Mesenchymal stem cell (in vitro differentiated cells and primary cell): ENCODE results near the gene LGR5.

Source experiments
- DNase-seq: peaks from one replicate; pipeline ENCODE4 v3.0.0-alpha.2; 2013
- H2AFZ ChIP-seq: one replicate; pipeline ENCODE4 v1.6.1; 2013; ENCODE audit warnings: low read depth, mild to moderate bottlenecking, control low read depth, inconsistent platforms, low read length, moderate library complexity
- H2AK5ac ChIP-seq: 2 replicates; pipeline ENCODE4 v1.6.1; 2013; ENCODE audit warnings: low read length, moderate library complexity, mild to moderate bottlenecking, inconsistent platforms; ENCODE audit not compliant: severe bottlenecking
- H2BK120ac ChIP-seq: one replicate; pipeline ENCODE4 v1.6.1; 2013; ENCODE audit warnings: low read depth, mild to moderate bottlenecking, inconsistent platforms, low read length, moderate library complexity
- H2BK12ac ChIP-seq, 2 experiments: one replicate each; pipeline ENCODE4 v1.6.1; 2013; ENCODE audit warnings: inconsistent platforms in 2 of 2, low read length in 2 of 2, mild to moderate bottlenecking in 2 of 2, moderate library complexity in 2 of 2, control low read depth in 1 of 2
- H2BK15ac ChIP-seq: one replicate; pipeline ENCODE4 v1.6.1; 2013; ENCODE audit warnings: mild to moderate bottlenecking, low read depth, inconsistent platforms; ENCODE audit not compliant: poor library complexity, severe bottlenecking
- H2BK5ac ChIP-seq: 2 replicates; pipeline ENCODE4 v1.6.1; 2013; ENCODE audit warnings: low read depth, mild to moderate bottlenecking, low read length, control low read depth, inconsistent platforms; ENCODE audit not compliant: poor library complexity, severe bottlenecking
- H3K14ac ChIP-seq, 2 experiments: one replicate each; pipeline ENCODE4 v1.6.1; 2013; ENCODE audit warnings: inconsistent platforms in 2 of 2, low read length in 2 of 2, control low read depth in 1 of 2, mild to moderate bottlenecking in 1 of 2, moderate library complexity in 1 of 2
- H3K18ac ChIP-seq, 2 experiments: one replicate each; pipeline ENCODE4 v1.6.1; 2013; ENCODE audit warnings: inconsistent platforms in 2 of 2, low read length in 2 of 2, control low read depth in 1 of 2, low read depth in 1 of 2, mild to moderate bottlenecking in 1 of 2
- H3K23ac ChIP-seq, 2 experiments: one replicate each; pipeline ENCODE4 v1.6.1; 2013; ENCODE audit warnings: inconsistent platforms in 2 of 2, low read length in 2 of 2, mild to moderate bottlenecking in 2 of 2, moderate library complexity in 2 of 2, control low read depth in 1 of 2
- H3K27ac ChIP-seq: 2 replicates; pipeline ENCODE4 v1.5.1; 2013; ENCODE audit warnings: mild to moderate bottlenecking, moderate library complexity, low read length, control low read depth, inconsistent platforms; ENCODE audit not compliant: poor library complexity, severe bottlenecking
- H3K27me3 ChIP-seq, 2 experiments: 2 replicates each; pipeline versions ENCODE4 v1.6.1 to v1.7.0; 2013; ENCODE audit warnings: low read length in 2 of 2, mild to moderate bottlenecking in 2 of 2, moderate library complexity in 2 of 2, control low read depth in 1 of 2, inconsistent platforms in 1 of 2; ENCODE audit not compliant: control insufficient read depth in 1 of 2, insufficient read depth in 1 of 2
- H3K36me3 ChIP-seq, 2 experiments: 2 replicates each; pipeline versions ENCODE4 v1.6.1 to v1.7.0; 2013; ENCODE audit warnings: low read length in 2 of 2, control low read depth in 1 of 2, inconsistent platforms in 1 of 2, low read depth in 1 of 2, mild to moderate bottlenecking in 1 of 2; ENCODE audit not compliant: insufficient read depth in 2 of 2, control insufficient read depth in 1 of 2
- H3K4ac ChIP-seq, 2 experiments: one replicate each; pipeline ENCODE4 v1.6.1; 2013; ENCODE audit warnings: inconsistent platforms in 2 of 2, low read length in 2 of 2, mild to moderate bottlenecking in 2 of 2, moderate library complexity in 2 of 2, control low read depth in 1 of 2, low read depth in 1 of 2
- H3K4me1 ChIP-seq: 2 replicates; pipeline ENCODE4 v1.6.1; 2013; ENCODE audit warnings: low read depth, low read length, control low read depth; ENCODE audit not compliant: control insufficient read depth, insufficient read depth
- H3K4me2 ChIP-seq: 2 replicates; pipeline ENCODE4 v1.6.1; 2013; ENCODE audit warnings: low read length, mild to moderate bottlenecking, inconsistent platforms; ENCODE audit not compliant: poor library complexity, severe bottlenecking
- H3K4me3 ChIP-seq, 2 experiments: 2 replicates each; pipeline versions ENCODE4 v1.5.1 to v1.7.0; 2013; ENCODE audit warnings: low read length in 2 of 2, mild to moderate bottlenecking in 2 of 2, control low read depth in 1 of 2, low read depth in 1 of 2; ENCODE audit not compliant: insufficient read depth in 1 of 2
- H3K79me1 ChIP-seq: replicated peaks from 2 replicates; pipeline ENCODE4 v1.6.1; 2013; ENCODE audit warnings: mild to moderate bottlenecking, control low read depth, low read length, inconsistent platforms; ENCODE audit not compliant: poor library complexity, severe bottlenecking
- H3K9ac ChIP-seq: 2 replicates; pipeline ENCODE4 v1.7.0; 2013; ENCODE audit warnings: mild to moderate bottlenecking, low read length, moderate library complexity
- H3K9me3 ChIP-seq: 2 replicates; pipeline ENCODE4 v1.7.0; 2013; ENCODE audit warnings: mild to moderate bottlenecking, low read length; ENCODE audit not compliant: control insufficient read depth
- H4K8ac ChIP-seq: one replicate; pipeline ENCODE4 v1.6.1; 2013; ENCODE audit warnings: inconsistent platforms, mild to moderate bottlenecking, low read length, moderate library complexity
- H4K91ac ChIP-seq: one replicate; pipeline ENCODE4 v1.6.1; 2013; ENCODE audit warnings: mild to moderate bottlenecking, low read length, inconsistent platforms
- WGBS: methylation state at CpG from one replicate; pipeline ENCODE4 v1.1.7; 2013; ENCODE audit warnings: mixed read lengths; 5-methylcytosine and 5-hydroxymethylcytosine counted together

Gene LGR5

GRCh38 chr12:71441836-71442566, 2.4 kb downstream of the LGR5 start:
- Histone ChIP-seq H3K27me3 (peaks cover 13 to 68% of the 10 kb centered on the region in 2 experiments), H3K9ac (no peak overlapping the region), H4K8ac (no peak overlapping the region), H3K14ac (no peak overlapping the region), H3K9me3 (peaks cover 3% of the 10 kb centered on the region), H3K36me3 (no peaks in the 10 kb centered on the region), H3K4ac (no peak overlapping the region), H3K27ac (no peak overlapping the region), H3K4me3 (no peak overlapping the region), H2BK15ac (no peak overlapping the region), H2AFZ (no peak overlapping the region), H2BK120ac (no peak overlapping the region), H2AK5ac (no peak overlapping the region), H3K23ac (no peak overlapping the region), H3K4me2 (no peak overlapping the region), H4K91ac (no peak overlapping the region), H3K4me1 (peaks cover 19% of the 10 kb centered on the region), H3K79me1 (no peaks in the 10 kb centered on the region), H2BK12ac (no peak overlapping the region), H3K18ac (no peak overlapping the region), H2BK5ac (no peak overlapping the region)
- no peak for DNase-seq
- WGBS = 95% methylated on average over 4 of the region's 4 CpGs

- WGBS = no CpG with 5 or more reads among the region's 1 CpG
- H2BK12ac ChIP-seq = no peak overlapping the region
Measured at GRCh38 chr12:71442567-71442931, 3.0 kb downstream of the LGR5 start.

GRCh38 chr12:71445071-71445470, 5.5 kb downstream of the LGR5 start:
- H2AFZ ChIP-seq = no peak overlapping the region
- no peak overlapping the region for H2BK15ac ChIP-seq
- H2BK12ac ChIP-seq = no peak overlapping the region
- H3K14ac ChIP-seq = no peak overlapping the region
- no peak overlapping the region for H3K27ac ChIP-seq
- peaks cover 15% of the 10 kb centered on the region for H3K4me1 ChIP-seq
- H3K4ac ChIP-seq = no peak overlapping the region
- H3K79me1 ChIP-seq = no peaks in the 10 kb centered on the region
- peaks cover 13 to 42% of the 10 kb centered on the region in 2 experiments for H3K27me3 ChIP-seq
- no peak overlapping the region for H4K91ac ChIP-seq
- H3K36me3 ChIP-seq = no peaks in the 10 kb centered on the region
- no peak overlapping the region for H2BK5ac ChIP-seq
- no peak overlapping the region for H3K4me3 ChIP-seq
- no peak for DNase-seq
- no peak overlapping the region for H3K9ac ChIP-seq
- H3K18ac ChIP-seq = no peak overlapping the region
- no peak overlapping the region for H2AK5ac ChIP-seq
- H3K9me3 ChIP-seq = no peaks in the 10 kb centered on the region
- no CpG with 5 or more reads among the region's 1 CpG for WGBS
- H4K8ac ChIP-seq = no peak overlapping the region
- H2BK120ac ChIP-seq = no peak overlapping the region
- H3K23ac ChIP-seq = no peak overlapping the region
- no peak overlapping the region for H3K4me2 ChIP-seq

More at GRCh38 chr12:71442567-71442931, 3.0 kb downstream of the LGR5 start:
- Histone ChIP-seq H2BK120ac (no peak overlapping the region), H4K91ac (no peak overlapping the region), H3K27ac (no peak overlapping the region), H3K36me3 (no peaks in the 10 kb centered on the region), H3K4ac (no peak overlapping the region), H2BK5ac (no peak overlapping the region), H4K8ac (no peak overlapping the region), H3K23ac (no peak overlapping the region), H2AFZ (no peak overlapping the region), H3K9me3 (no peaks in the 10 kb centered on the region), H2AK5ac (no peak overlapping the region), H3K4me2 (no peak overlapping the region), H3K4me3 (no peak overlapping the region), H3K79me1 (no peaks in the 10 kb centered on the region), H3K4me1 (peaks cover 20% of the 10 kb centered on the region), H2BK15ac (no peak overlapping the region), H3K18ac (no peak overlapping the region), H3K9ac (no peak overlapping the region), H3K27me3 (peaks cover 13 to 62% of the 10 kb centered on the region in 2 experiments), H3K14ac (no peak overlapping the region)
- no peak for DNase-seq

- Histone ChIP-seq H2AFZ (no peak overlapping the region), H3K27ac (peak overlapping the region; percentile 42), H4K91ac (no peak overlapping the region), H2BK5ac (no peak overlapping the region), H3K9me3 (no peaks in the 10 kb centered on the region), H2BK120ac (no peak overlapping the region), H2BK12ac (no peak overlapping the region), H3K36me3 (no peaks in the 10 kb centered on the region), H3K4me2 (no peak overlapping the region), H3K27me3 (peaks cover 0 to 35% of the 10 kb centered on the region in 2 experiments), H3K79me1 (no peaks in the 10 kb centered on the region), H3K9ac (no peak overlapping the region), H3K23ac (no peak overlapping the region), H3K4me1 (peaks cover 5% of the 10 kb centered on the region), H2AK5ac (peak overlapping the region; percentile 4), H3K4ac (no peak overlapping the region), H3K18ac (no peak overlapping the region), H3K14ac (no peak overlapping the region), H3K4me3 (no peak overlapping the region), H2BK15ac (no peak overlapping the region), H4K8ac (no peak overlapping the region)
- WGBS = 64% methylated on average over 9 of the region's 9 CpGs
- peak; percentile 3 for DNase-seq
Measured at GRCh38 chr12:71447691-71448132, 8.1 kb downstream of the LGR5 start.
